MM.1S (cell line): Measurements from ENCODE around the gene AKR1B15.
"Not testable (repeated sequence)": the region's sequence is repeated elsewhere in the genome, so short reads cannot be mapped to it uniquely, and the experiment has no call there.

Experiments
- DNase-seq: peaks from one replicate; pipeline ENCODE4 v3.0.0-alpha.2; 2015
- H2AFZ ChIP-seq: fragments of 300-600 bp; sonication (generic); 2 replicates; pipeline ENCODE4 v1.6.0; 2016; ENCODE audit warnings: antibody characterized with exemption, low read length
- H3F3A ChIP-seq: fragments of 300-600 bp; sonication (generic); 2 replicates; pipeline ENCODE4 v1.6.1; 2016; ENCODE audit warnings: mild to moderate bottlenecking, antibody characterized with exemption, low read length, moderate library complexity, mixed read lengths; ENCODE audit not compliant: insufficient read depth
- H3K27ac ChIP-seq: fragments of 300-600 bp; sonication (generic); 2 replicates; pipeline ENCODE4 v1.5.1; 2016; ENCODE audit warnings: mild to moderate bottlenecking, low read length
- H3K27me3 ChIP-seq: fragments of 300-600 bp; sonication (generic); replicated peaks from 2 replicates; pipeline ENCODE4 v1.6.0; 2016; ENCODE audit warnings: low read length; ENCODE audit not compliant: insufficient read depth
- H3K36me3 ChIP-seq: fragments of 300-600 bp; sonication (generic); replicated peaks from 2 replicates; pipeline ENCODE4 v1.6.1; 2016; ENCODE audit warnings: mild to moderate bottlenecking, low read length, mixed read lengths; ENCODE audit not compliant: insufficient read depth
- H3K4me1 ChIP-seq: fragments of 300-600 bp; sonication (generic); 2 replicates; pipeline ENCODE4 v1.6.1; 2016; ENCODE audit warnings: low read length, mixed read lengths
- H3K4me2 ChIP-seq: fragments of 300-600 bp; sonication (generic); 2 replicates; pipeline ENCODE4 v1.6.0; 2016; ENCODE audit warnings: low read depth, low read length
- H3K4me3 ChIP-seq: fragments of 300-600 bp; sonication (generic); 2 replicates; pipeline ENCODE4 v1.5.1; 2016; ENCODE audit warnings: low read length, mixed read lengths
- H3K79me2 ChIP-seq: fragments of 300-600 bp; sonication (generic); 2 replicates; pipeline ENCODE4 v1.6.1; 2016; ENCODE audit warnings: mixed run types, low read length, mixed read lengths
- H3K9ac ChIP-seq: fragments of 300-600 bp; sonication (generic); 2 replicates; pipeline ENCODE4 v1.6.1; 2016; ENCODE audit warnings: low read length, mixed read lengths
- H3K9me2 ChIP-seq: fragments of 300-600 bp; sonication (generic); replicated peaks from 2 replicates; pipeline ENCODE4 v1.6.1; 2016; ENCODE audit warnings: mild to moderate bottlenecking, low read length, mixed read lengths; ENCODE audit not compliant: insufficient read depth
- H3K9me3 ChIP-seq: fragments of 300-600 bp; sonication (generic); replicated peaks from 2 replicates; pipeline ENCODE4 v1.6.1; 2016; ENCODE audit warnings: mild to moderate bottlenecking, low read length, mixed read lengths; ENCODE audit not compliant: insufficient read depth
- H4K20me1 ChIP-seq: fragments of 300-600 bp; sonication (generic); 2 replicates; pipeline ENCODE4 v1.6.1; 2016; ENCODE audit warnings: mild to moderate bottlenecking, low read length, moderate library complexity, mixed read lengths; ENCODE audit not compliant: insufficient read depth
- CTCF ChIP-seq: fragments of 300-600 bp; sonication (generic); IDR thresholded peaks from 2 replicates; pipeline ENCODE4 v1.5.1; 2016; ENCODE audit warnings: antibody characterized with exemption, low read length, mixed read lengths
- EZH2 ChIP-seq: fragments of 300-600 bp; sonication (generic); optimal IDR thresholded peaks from 2 replicates; pipeline ENCODE3; 2017; ENCODE audit warnings: low read depth, mild to moderate bottlenecking, antibody characterized with exemption, low read length, mixed read lengths
- EZH2phosphoT487 ChIP-seq: fragments of 300-600 bp; sonication (generic); IDR thresholded peaks from 2 replicates; pipeline ENCODE4 v1.6.1; 2018; ENCODE audit warnings: antibody characterized with exemption, low read length

AKR1B15 gene

GRCh38 chr7:134562136-134562535 lies 13.2 kb downstream of the AKR1B15 start:
- no peaks in the 10 kb centered on the region for H3K4me1 ChIP-seq
- no peak overlapping the region for H3K27ac ChIP-seq
- DNase-seq: no peak
- no peaks in the 10 kb centered on the region for H3K9me2 ChIP-seq
- no peak overlapping the region for H3K9ac ChIP-seq
- H2AFZ ChIP-seq: no peak overlapping the region
- H3K4me3 ChIP-seq: no peak overlapping the region
- H3K79me2 ChIP-seq: no peaks in the 10 kb centered on the region
- no peaks in the 10 kb centered on the region for H3K9me3 ChIP-seq
- no peaks in the 10 kb centered on the region for H3K36me3 ChIP-seq
- TF ChIP-seq EZH2 (no peak), CTCF (no peak), EZH2phosphoT487 (no peak)
- H3K4me2 ChIP-seq: no peak overlapping the region
- H3F3A ChIP-seq: no peaks in the 10 kb centered on the region
- no peaks in the 10 kb centered on the region for H4K20me1 ChIP-seq
- no peaks in the 10 kb centered on the region for H3K27me3 ChIP-seq

GRCh38 chr7:134563398-134563749 lies 14.5 kb downstream of the AKR1B15 start:
- not testable (repeated sequence) for DNase-seq, H3K4me1 ChIP-seq, H3K27ac ChIP-seq, H3K79me2 ChIP-seq, H4K20me1 ChIP-seq, H3K4me2 ChIP-seq, H3F3A ChIP-seq, H3K9ac ChIP-seq, H3K4me3 ChIP-seq, H2AFZ ChIP-seq, H3K36me3 ChIP-seq, H3K27me3 ChIP-seq, H3K9me2 ChIP-seq, H3K9me3 ChIP-seq

GRCh38 chr7:134565643-134566136 lies 16.8 kb downstream of the AKR1B15 start:
- no peak for DNase-seq
- no peak overlapping the region for H3K4me3 ChIP-seq
- H2AFZ ChIP-seq: no peak overlapping the region
- no peak for TF ChIP-seq CTCF
- TF ChIP-seq EZH2phosphoT487: no peak
- no peak for TF ChIP-seq EZH2
- no peaks in the 10 kb centered on the region for H4K20me1 ChIP-seq
- no peaks in the 10 kb centered on the region for H3K9me2 ChIP-seq
- H3F3A ChIP-seq: no peaks in the 10 kb centered on the region
- no peak overlapping the region for H3K27ac ChIP-seq
- no peaks in the 10 kb centered on the region for H3K4me1 ChIP-seq
- H3K27me3 ChIP-seq: no peaks in the 10 kb centered on the region
- no peaks in the 10 kb centered on the region for H3K79me2 ChIP-seq
- no peaks in the 10 kb centered on the region for H3K9me3 ChIP-seq
- H3K4me2 ChIP-seq: no peak overlapping the region
- no peak overlapping the region for H3K9ac ChIP-seq
- H3K36me3 ChIP-seq: no peaks in the 10 kb centered on the region

- Histone ChIP-seq H3K36me3 (no peaks in the 10 kb centered on the region), H3F3A (no peaks in the 10 kb centered on the region), H3K4me3 (no peak overlapping the region), H3K4me2 (no peak overlapping the region), H3K9ac (no peak overlapping the region), H3K79me2 (no peaks in the 10 kb centered on the region), H3K27ac (no peak overlapping the region), H3K9me3 (no peaks in the 10 kb centered on the region), H3K9me2 (no peaks in the 10 kb centered on the region), H4K20me1 (no peaks in the 10 kb centered on the region), H2AFZ (no peak overlapping the region), H3K27me3 (no peaks in the 10 kb centered on the region), H3K4me1 (no peaks in the 10 kb centered on the region)
- TF ChIP-seq EZH2phosphoT487 (no peak), CTCF (no peak), EZH2 (no peak)
- DNase-seq: no peak
These were observed 18.5 kb downstream of the AKR1B15 start for GRCh38 chr7:134567368-134567767.

DNA sequence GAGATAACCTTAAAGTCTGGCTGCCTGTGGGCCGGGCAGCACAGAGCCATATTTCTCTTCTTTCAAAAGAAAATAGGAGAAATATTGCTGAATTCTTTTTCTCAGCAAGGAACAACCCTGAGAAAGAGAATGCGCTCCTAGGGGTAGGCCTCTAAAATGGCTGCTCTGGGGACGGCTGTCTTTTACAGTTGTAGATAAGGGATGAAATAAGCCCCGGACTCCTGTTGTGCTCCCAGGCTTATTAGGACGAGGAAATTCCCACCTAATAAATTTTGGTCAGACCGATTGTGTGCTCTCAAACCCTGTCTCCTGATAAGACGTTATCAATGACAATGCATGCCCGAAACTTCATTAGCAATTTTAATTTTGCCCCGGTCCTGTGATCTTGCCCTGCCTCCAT lies 21.1 kb downstream of the AKR1B15 start:
- H3K9me3 ChIP-seq, H3K4me3 ChIP-seq, H2AFZ ChIP-seq, H3K9ac ChIP-seq, H3K9me2 ChIP-seq, H3K4me2 ChIP-seq, H3K79me2 ChIP-seq, H3K4me1 ChIP-seq, H3K36me3 ChIP-seq, H4K20me1 ChIP-seq, H3K27ac ChIP-seq, H3F3A ChIP-seq, DNase-seq, H3K27me3 ChIP-seq: not testable (repeated sequence)
